ENCODE data around the gene FLT3LG. TPM values are rescaled to one million over a fixed set of nuclear protein-coding genes. Genes with fewer than 3 reads are reported as not detected.
A peak's percentile ranks its signal among the peaks of the same experiment; 100 is the strongest.

FLT3LG gene
- total and polyA plus RNA-seq, 9 of the 15 experiments (the other 6 are each of a cell fraction or from before 2014, with no cell fraction given) = 0.31 to 6.4 (median 1.1) TPM

- TF ChIP-seq, protein P1, sequence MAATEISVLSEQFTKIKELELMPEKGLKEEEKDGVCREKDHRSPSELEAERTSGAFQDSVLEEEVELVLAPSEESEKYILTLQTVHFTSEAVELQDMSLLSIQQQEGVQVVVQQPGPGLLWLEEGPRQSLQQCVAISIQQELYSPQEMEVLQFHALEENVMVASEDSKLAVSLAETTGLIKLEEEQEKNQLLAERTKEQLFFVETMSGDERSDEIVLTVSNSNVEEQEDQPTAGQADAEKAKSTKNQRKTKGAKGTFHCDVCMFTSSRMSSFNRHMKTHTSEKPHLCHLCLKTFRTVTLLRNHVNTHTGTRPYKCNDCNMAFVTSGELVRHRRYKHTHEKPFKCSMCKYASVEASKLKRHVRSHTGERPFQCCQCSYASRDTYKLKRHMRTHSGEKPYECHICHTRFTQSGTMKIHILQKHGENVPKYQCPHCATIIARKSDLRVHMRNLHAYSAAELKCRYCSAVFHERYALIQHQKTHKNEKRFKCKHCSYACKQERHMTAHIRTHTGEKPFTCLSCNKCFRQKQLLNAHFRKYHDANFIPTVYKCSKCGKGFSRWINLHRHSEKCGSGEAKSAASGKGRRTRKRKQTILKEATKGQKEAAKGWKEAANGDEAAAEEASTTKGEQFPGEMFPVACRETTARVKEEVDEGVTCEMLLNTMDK (IDR thresholded peaks at IDR 0.05; ENCODE audit: borderline replicate concordance, insufficient read depth, low read depth, low read length, poor library complexity, severe bottlenecking) = peak; percentile 66
- TF ChIP-seq PHF20 (IDR thresholded peaks at IDR 0.05; ENCODE audit: partially characterized antibody) (peak; percentile 42), EP400 (IDR thresholded peaks at IDR 0.05) (peak; percentile 59; the same call in 1 of the 2 replicates), CHCHD3 (CRISPR knock-in tag; IDR thresholded peaks at IDR 0.05) (no peak), SNAPC5 (CRISPR knock-in tag; IDR thresholded peaks at IDR 0.05) (no peak), IFI16 (CRISPR knock-in tag; IDR thresholded peaks at IDR 0.05) (no peak), ZNF830 (CRISPR knock-in tag; IDR thresholded peaks at IDR 0.05) (no peak), SMARCA4 (IDR thresholded peaks at IDR 0.05) (no peak), CTBP1 (IDR thresholded peaks at IDR 0.05; ENCODE audit: borderline replicate concordance) (peak; percentile 50; the same call in 1 of the 2 replicates), SIRT6 (IDR thresholded peaks at IDR 0.05; ENCODE audit: low read depth, low read length) (no peak), KLF6 (CRISPR knock-in tag; IDR thresholded peaks at IDR 0.05; ENCODE audit: borderline replicate concordance) (peak; percentile 42; the same call in 1 of the 2 replicates), ZEB2 (IDR thresholded peaks at IDR 0.05) (no peak), ZNF76 (CRISPR knock-in tag; IDR thresholded peaks at IDR 0.05; ENCODE audit: borderline replicate concordance) (no peak), RAD21 (CRISPR knock-in tag; conservative IDR thresholded peaks at IDR 0.05 in 1 of 2, IDR thresholded peaks at IDR 0.05 in 1 of 2) (no peak), CREB3 (tag; conservative IDR thresholded peaks at IDR 0.05; ENCODE audit: low read depth) (no peak), STAG1 (CRISPR knock-in tag; IDR thresholded peaks at IDR 0.05; ENCODE audit: borderline replicate concordance) (no peak)
- TF ChIP-seq, protein P2, sequence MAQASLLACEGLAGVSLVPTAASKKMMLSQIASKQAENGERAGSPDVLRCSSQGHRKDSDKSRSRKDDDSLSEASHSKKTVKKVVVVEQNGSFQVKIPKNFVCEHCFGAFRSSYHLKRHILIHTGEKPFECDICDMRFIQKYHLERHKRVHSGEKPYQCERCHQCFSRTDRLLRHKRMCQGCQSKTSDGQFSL (CRISPR knock-in tag; IDR thresholded peaks at IDR 0.05) = no peak
- TF ChIP-seq, protein P2 (tag; IDR thresholded peaks at IDR 0.05) = no peak
- TF ChIP-seq, protein P3, sequence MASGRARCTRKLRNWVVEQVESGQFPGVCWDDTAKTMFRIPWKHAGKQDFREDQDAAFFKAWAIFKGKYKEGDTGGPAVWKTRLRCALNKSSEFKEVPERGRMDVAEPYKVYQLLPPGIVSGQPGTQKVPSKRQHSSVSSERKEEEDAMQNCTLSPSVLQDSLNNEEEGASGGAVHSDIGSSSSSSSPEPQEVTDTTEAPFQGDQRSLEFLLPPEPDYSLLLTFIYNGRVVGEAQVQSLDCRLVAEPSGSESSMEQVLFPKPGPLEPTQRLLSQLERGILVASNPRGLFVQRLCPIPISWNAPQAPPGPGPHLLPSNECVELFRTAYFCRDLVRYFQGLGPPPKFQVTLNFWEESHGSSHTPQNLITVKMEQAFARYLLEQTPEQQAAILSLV (tag; IDR thresholded peaks at IDR 0.05) = no peak
- TF ChIP-seq, protein P4, sequence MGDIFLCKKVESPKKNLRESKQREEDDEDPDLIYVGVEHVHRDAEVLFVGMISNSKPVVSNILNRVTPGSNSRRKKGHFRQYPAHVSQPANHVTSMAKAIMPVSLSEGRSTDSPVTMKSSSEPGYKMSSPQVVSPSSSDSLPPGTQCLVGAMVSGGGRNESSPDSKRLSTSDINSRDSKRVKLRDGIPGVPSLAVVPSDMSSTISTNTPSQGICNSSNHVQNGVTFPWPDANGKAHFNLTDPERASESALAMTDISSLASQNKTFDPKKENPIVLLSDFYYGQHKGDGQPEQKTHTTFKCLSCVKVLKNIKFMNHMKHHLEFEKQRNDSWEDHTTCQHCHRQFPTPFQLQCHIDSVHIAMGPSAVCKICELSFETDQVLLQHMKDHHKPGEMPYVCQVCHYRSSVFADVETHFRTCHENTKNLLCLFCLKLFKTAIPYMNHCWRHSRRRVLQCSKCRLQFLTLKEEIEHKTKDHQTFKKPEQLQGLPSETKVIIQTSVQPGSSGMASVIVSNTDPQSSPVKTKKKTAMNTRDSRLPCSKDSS (IDR thresholded peaks at IDR 0.05; ENCODE audit: low read depth, partially characterized antibody) = no peak
Observed at GRCh38 chr19:49533551-49534488, 59.8 kb downstream of the FLT3LG start (continued).
